ENCODE data around the gene SCYL1.
"Not testable (repeated sequence)": the region's sequence is repeated elsewhere in the genome, so short reads cannot be mapped to it uniquely, and the experiment has no call there.

Gene SCYL1

GRCh38 chr11:65554057-65554818 is 29.4 kb downstream of the SCYL1 start:
- DNase-seq (ENCODE audit: low read depth in 2 of 2): no peak

- no peak for DNase-seq (ENCODE audit: low read depth in 2 of 2)
Observed at GRCh38 chr11:65554842-65555430, 30.1 kb downstream of the SCYL1 start.

GRCh38 chr11:65555693-65556231 is 30.9 kb downstream of the SCYL1 start:
- no peak for DNase-seq (ENCODE audit: low read depth in 2 of 2)

- no peak for DNase-seq (ENCODE audit: low read depth in 2 of 2)
Observed at GRCh38 chr11:65556470-65557279, 31.8 kb downstream of the SCYL1 start.

GRCh38 chr11:65557280-65558001 is 32.6 kb downstream of the SCYL1 start:
- DNase-seq (ENCODE audit: low read depth in 2 of 2): no peak

GRCh38 chr11:65558002-65558929 is 33.4 kb downstream of the SCYL1 start, which contains the start of gene LTBP3:
TSS of gene LTBP3 (minus strand) at chr11:65558359. CDS start at chr11:65557959, 400 bp downstream.
- no peak for DNase-seq (ENCODE audit: low read depth in 2 of 2)

- no peak for DNase-seq (ENCODE audit: low read depth in 2 of 2)
Observed at GRCh38 chr11:65558930-65559509, 34.1 kb downstream of the SCYL1 start.

- no peak for DNase-seq (ENCODE audit: low read depth in 2 of 2)
Observed at GRCh38 chr11:65559535-65559934, 34.7 kb downstream of the SCYL1 start.

GRCh38 chr11:65559951-65560537 is 35.2 kb downstream of the SCYL1 start:
- no peak for DNase-seq (ENCODE audit: low read depth in 2 of 2)

- no peak for DNase-seq (ENCODE audit: low read depth in 2 of 2)
Observed at GRCh38 chr11:65560555-65561418, 35.9 kb downstream of the SCYL1 start.

- no peak for DNase-seq (ENCODE audit: low read depth in 2 of 2)
Observed at GRCh38 chr11:65562020-65562419, 37.1 kb downstream of the SCYL1 start.

- DNase-seq (ENCODE audit: low read depth in 2 of 2): no peak
Observed at GRCh38 chr11:65562788-65563187, 37.9 kb downstream of the SCYL1 start.

- no peak for DNase-seq (ENCODE audit: low read depth in 2 of 2)
Observed at GRCh38 chr11:65563601-65564000, 38.7 kb downstream of the SCYL1 start.

GRCh38 chr11:65564879-65565559 is 40.1 kb downstream of the SCYL1 start:
- not testable (repeated sequence) for DNase-seq (ENCODE audit: low read depth in 2 of 2)

GRCh38 chr11:65565624-65566453 is 41.0 kb downstream of the SCYL1 start:
- no peak for DNase-seq (ENCODE audit: low read depth in 2 of 2)

GRCh38 chr11:65569164-65569972 is 44.5 kb downstream of the SCYL1 start:
- DNase-seq (ENCODE audit: low read depth in 2 of 2): no peak

Data from stimulated activated CD8-positive, alpha-beta memory T cell treated with anti-CD3 and anti-CD28 coated beads, Interleukin-2, amount 100 ng/mL, for 48 hours (primary cell).